IgD-negative memory B cell (primary cell): ENCODE measurements around the gene USP17L5. TPM values are rescaled to one million over a fixed set of nuclear protein-coding genes. Genes with fewer than 3 reads are reported as not detected.
"Not testable (repeated sequence)": the region's sequence is repeated elsewhere in the genome, so short reads cannot be mapped to it uniquely, and the experiment has no call there.

Experiments
- H3K27ac Mint-ChIP-seq, 3 donors: one replicate each; pipeline ENCODE4 v1.8.0; 2020 to 2022; ENCODE audit warnings: mild to moderate bottlenecking in 3 of 3, mixed read lengths in 3 of 3, moderate library complexity in 1 of 3
- H3K27me3 Mint-ChIP-seq: one replicate; pipeline ENCODE4 v1.8.0; 2021; ENCODE audit warnings: mixed read lengths
- H3K36me3 Mint-ChIP-seq: one replicate; pipeline ENCODE4 v1.8.0; 2020; ENCODE audit warnings: mild to moderate bottlenecking, mixed read lengths
- H3K4me1 Mint-ChIP-seq, 3 donors: one replicate each; pipeline ENCODE4 v1.8.0; 2020 to 2022; ENCODE audit warnings: mixed read lengths in 3 of 3, mild to moderate bottlenecking in 1 of 3
- H3K4me3 Mint-ChIP-seq, 4 donors: one replicate each; pipeline ENCODE4 v1.8.0; 2020 to 2022; ENCODE audit warnings: mild to moderate bottlenecking in 4 of 4, mixed read lengths in 4 of 4, moderate library complexity in 3 of 4
- H3K9me3 Mint-ChIP-seq, 3 donors: one replicate each; pipeline ENCODE4 v1.8.0; 2020 to 2021; ENCODE audit warnings: mixed read lengths in 3 of 3, mild to moderate bottlenecking in 1 of 3
- polyA plus RNA-seq: library from polyadenylated mRNA; unstranded; fragments of 300-500 nt; fragmentation: Illumina TruSeq; gene quantifications from one replicate; pipeline ENCODE4 v1.2.3, GENCODE V29; 2021

Gene USP17L5, protein sequence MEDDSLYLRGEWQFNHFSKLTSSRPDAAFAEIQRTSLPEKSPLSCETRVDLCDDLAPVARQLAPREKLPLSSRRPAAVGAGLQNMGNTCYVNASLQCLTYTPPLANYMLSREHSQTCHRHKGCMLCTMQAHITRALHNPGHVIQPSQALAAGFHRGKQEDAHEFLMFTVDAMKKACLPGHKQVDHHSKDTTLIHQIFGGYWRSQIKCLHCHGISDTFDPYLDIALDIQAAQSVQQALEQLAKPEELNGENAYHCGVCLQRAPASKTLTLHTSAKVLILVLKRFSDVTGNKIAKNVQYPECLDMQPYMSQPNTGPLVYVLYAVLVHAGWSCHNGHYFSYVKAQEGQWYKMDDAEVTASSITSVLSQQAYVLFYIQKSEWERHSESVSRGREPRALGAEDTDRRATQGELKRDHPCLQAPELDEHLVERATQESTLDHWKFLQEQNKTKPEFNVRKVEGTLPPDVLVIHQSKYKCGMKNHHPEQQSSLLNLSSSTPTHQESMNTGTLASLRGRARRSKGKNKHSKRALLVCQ
- polyA plus RNA-seq = not detected

DNA sequence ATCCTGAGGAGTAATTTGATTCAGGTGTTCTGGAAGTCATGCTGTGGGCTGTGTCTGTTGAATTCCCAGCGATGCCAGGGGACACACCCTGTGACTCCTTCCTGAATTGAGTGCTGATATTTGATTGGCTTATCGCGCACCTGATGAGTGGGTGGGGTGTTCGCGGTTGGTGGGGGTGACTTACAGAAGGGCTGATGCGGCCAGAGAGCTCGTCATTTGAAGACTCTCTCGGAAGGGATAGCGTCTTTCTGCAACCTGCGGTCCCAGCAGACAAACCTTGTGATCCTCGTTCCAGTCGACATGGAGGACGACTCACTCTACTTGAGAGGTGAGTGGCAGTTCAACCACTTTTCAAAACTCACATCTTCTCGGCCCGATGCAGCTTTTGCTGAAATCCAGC, at the start of gene USP17L5:
Gene USP17L5 (plus strand): TSS at position 301 of the 400 bp plus-strand sequence. CDS start 0 bp downstream, at position 301.
- not testable (repeated sequence) for H3K4me3 Mint-ChIP-seq, H3K27ac Mint-ChIP-seq, H3K27me3 Mint-ChIP-seq, H3K36me3 Mint-ChIP-seq, H3K9me3 Mint-ChIP-seq, H3K4me1 Mint-ChIP-seq

DNA sequence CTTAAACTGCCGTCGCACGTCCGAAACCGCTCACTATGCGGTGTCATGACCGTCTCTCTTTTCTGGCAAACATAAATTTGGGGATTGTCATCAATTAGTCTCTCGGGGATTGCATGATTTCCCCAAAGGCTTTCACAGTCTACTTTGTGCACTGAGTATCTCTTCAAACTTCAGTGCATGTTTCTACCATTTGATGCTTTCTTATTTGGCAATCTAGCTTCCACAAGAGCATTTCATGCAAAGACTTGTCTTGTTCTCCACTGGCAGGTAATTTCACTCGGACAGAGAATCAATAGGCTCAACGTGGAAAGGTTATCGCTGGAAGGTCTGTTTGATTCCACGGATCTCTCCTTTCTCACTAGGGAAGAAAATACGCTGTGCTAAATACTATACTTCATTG, 15.0 kb upstream of the USP17L5 start:
- H3K27ac Mint-ChIP-seq, H3K36me3 Mint-ChIP-seq, H3K27me3 Mint-ChIP-seq, H3K4me1 Mint-ChIP-seq, H3K9me3 Mint-ChIP-seq, H3K4me3 Mint-ChIP-seq: not testable (repeated sequence)

DNA sequence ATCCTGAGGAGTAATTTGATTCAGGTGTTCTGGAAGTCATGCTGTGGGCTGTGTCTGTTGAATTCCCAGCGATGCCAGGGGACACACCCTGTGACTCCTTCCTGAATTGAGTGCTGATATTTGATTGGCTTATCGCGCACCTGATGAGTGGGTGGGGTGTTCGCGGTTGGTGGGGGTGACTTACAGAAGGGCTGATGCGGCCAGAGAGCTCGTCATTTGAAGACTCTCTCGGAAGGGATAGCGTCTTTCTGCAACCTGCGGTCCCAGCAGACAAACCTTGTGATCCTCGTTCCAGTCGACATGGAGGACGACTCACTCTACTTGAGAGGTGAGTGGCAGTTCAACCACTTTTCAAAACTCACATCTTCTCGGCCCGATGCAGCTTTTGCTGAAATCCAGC, 14.3 kb upstream of the USP17L5 start, which contains the start of gene USP17L24:
Gene USP17L24 (plus strand): TSS at position 301 of the 400 bp plus-strand sequence. CDS start 0 bp downstream, at position 301.
- not testable (repeated sequence) for H3K4me3 Mint-ChIP-seq, H3K9me3 Mint-ChIP-seq, H3K27me3 Mint-ChIP-seq, H3K27ac Mint-ChIP-seq, H3K4me1 Mint-ChIP-seq, H3K36me3 Mint-ChIP-seq

DNA sequence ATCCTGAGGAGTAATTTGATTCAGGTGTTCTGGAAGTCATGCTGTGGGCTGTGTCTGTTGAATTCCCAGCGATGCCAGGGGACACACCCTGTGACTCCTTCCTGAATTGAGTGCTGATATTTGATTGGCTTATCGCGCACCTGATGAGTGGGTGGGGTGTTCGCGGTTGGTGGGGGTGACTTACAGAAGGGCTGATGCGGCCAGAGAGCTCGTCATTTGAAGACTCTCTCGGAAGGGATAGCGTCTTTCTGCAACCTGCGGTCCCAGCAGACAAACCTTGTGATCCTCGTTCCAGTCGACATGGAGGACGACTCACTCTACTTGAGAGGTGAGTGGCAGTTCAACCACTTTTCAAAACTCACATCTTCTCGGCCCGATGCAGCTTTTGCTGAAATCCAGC, 9.6 kb upstream of the USP17L5 start, which contains the start of gene USP17L25:
Gene USP17L25 (plus strand): TSS at position 301 of the 400 bp plus-strand sequence. CDS start 0 bp downstream, at position 301.
- not testable (repeated sequence) for H3K27ac Mint-ChIP-seq, H3K9me3 Mint-ChIP-seq, H3K4me1 Mint-ChIP-seq, H3K4me3 Mint-ChIP-seq, H3K27me3 Mint-ChIP-seq, H3K36me3 Mint-ChIP-seq

DNA sequence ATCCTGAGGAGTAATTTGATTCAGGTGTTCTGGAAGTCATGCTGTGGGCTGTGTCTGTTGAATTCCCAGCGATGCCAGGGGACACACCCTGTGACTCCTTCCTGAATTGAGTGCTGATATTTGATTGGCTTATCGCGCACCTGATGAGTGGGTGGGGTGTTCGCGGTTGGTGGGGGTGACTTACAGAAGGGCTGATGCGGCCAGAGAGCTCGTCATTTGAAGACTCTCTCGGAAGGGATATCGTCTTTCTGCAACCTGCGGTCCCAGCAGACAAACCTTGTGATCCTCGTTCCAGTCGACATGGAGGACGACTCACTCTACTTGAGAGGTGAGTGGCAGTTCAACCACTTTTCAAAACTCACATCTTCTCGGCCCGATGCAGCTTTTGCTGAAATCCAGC, 4.8 kb upstream of the USP17L5 start, which contains the start of gene USP17L26:
Gene USP17L26 (plus strand): TSS at position 301 of the 400 bp plus-strand sequence. CDS start 0 bp downstream, at position 301.
- H3K4me3 Mint-ChIP-seq, H3K27me3 Mint-ChIP-seq, H3K27ac Mint-ChIP-seq, H3K4me1 Mint-ChIP-seq, H3K36me3 Mint-ChIP-seq, H3K9me3 Mint-ChIP-seq: not testable (repeated sequence)

DNA sequence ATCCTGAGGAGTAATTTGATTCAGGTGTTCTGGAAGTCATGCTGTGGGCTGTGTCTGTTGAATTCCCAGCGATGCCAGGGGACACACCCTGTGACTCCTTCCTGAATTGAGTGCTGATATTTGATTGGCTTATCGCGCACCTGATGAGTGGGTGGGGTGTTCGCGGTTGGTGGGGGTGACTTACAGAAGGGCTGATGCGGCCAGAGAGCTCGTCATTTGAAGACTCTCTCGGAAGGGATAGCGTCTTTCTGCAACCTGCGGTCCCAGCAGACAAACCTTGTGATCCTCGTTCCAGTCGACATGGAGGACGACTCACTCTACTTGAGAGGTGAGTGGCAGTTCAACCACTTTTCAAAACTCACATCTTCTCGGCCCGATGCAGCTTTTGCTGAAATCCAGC, 4.6 kb downstream of the USP17L5 start, which contains the start of gene USP17L27:
Gene USP17L27 (plus strand): TSS at position 301 of the 400 bp plus-strand sequence. CDS start 0 bp downstream, at position 301.
- not testable (repeated sequence) for H3K4me1 Mint-ChIP-seq, H3K36me3 Mint-ChIP-seq, H3K9me3 Mint-ChIP-seq, H3K4me3 Mint-ChIP-seq, H3K27ac Mint-ChIP-seq, H3K27me3 Mint-ChIP-seq

DNA sequence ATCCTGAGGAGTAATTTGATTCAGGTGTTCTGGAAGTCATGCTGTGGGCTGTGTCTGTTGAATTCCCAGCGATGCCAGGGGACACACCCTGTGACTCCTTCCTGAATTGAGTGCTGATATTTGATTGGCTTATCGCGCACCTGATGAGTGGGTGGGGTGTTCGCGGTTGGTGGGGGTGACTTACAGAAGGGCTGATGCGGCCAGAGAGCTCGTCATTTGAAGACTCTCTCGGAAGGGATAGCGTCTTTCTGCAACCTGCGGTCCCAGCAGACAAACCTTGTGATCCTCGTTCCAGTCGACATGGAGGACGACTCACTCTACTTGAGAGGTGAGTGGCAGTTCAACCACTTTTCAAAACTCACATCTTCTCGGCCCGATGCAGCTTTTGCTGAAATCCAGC, 9.4 kb downstream of the USP17L5 start, which contains the start of gene USP17L28:
Gene USP17L28 (plus strand): TSS at position 301 of the 400 bp plus-strand sequence. CDS start 0 bp downstream, at position 301.
- not testable (repeated sequence) for H3K4me3 Mint-ChIP-seq, H3K4me1 Mint-ChIP-seq, H3K9me3 Mint-ChIP-seq, H3K27ac Mint-ChIP-seq, H3K36me3 Mint-ChIP-seq, H3K27me3 Mint-ChIP-seq

DNA sequence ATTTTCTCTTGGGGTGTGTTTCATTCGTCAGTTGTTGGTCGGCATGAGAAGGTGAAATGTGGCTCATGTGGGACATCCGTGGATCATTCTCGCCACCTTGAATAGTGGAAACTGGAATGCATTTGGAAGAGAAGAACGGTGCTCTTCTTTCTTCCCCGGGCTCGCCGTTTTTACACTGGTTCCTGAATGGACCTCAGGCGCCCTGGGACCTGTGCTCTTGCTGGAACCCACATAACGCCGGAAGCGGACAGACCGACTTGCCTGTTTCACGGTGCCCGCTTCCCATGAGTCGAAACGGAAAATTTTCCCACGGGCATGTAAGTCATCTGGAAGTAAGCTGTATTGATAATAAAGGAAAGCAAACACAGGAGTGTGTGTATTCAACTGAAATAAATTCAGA, 11.7 kb downstream of the USP17L5 start:
- not testable (repeated sequence) for H3K4me1 Mint-ChIP-seq, H3K9me3 Mint-ChIP-seq

DNA sequence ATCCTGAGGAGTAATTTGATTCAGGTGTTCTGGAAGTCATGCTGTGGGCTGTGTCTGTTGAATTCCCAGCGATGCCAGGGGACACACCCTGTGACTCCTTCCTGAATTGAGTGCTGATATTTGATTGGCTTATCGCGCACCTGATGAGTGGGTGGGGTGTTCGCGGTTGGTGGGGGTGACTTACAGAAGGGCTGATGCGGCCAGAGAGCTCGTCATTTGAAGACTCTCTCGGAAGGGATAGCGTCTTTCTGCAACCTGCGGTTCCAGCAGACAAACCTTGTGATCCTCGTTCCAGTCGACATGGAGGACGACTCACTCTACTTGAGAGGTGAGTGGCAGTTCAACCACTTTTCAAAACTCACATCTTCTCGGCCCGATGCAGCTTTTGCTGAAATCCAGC, 14.1 kb downstream of the USP17L5 start, which contains the start of gene USP17L29:
Gene USP17L29 (plus strand): TSS at position 301 of the 400 bp plus-strand sequence. CDS start 0 bp downstream, at position 301.
- H3K27me3 Mint-ChIP-seq, H3K9me3 Mint-ChIP-seq, H3K4me3 Mint-ChIP-seq, H3K36me3 Mint-ChIP-seq, H3K4me1 Mint-ChIP-seq, H3K27ac Mint-ChIP-seq: not testable (repeated sequence)

More for the DNA sequence above, 11.7 kb downstream of the USP17L5 start:
- H3K4me3 Mint-ChIP-seq, H3K36me3 Mint-ChIP-seq, H3K27ac Mint-ChIP-seq, H3K27me3 Mint-ChIP-seq: not testable (repeated sequence)

DNA sequence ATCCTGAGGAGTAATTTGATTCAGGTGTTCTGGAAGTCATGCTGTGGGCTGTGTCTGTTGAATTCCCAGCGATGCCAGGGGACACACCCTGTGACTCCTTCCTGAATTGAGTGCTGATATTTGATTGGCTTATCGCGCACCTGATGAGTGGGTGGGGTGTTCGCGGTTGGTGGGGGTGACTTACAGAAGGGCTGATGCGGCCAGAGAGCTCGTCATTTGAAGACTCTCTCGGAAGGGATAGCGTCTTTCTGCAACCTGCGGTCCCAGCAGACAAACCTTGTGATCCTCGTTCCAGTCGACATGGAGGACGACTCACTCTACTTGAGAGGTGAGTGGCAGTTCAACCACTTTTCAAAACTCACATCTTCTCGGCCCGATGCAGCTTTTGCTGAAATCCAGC, 23.6 kb downstream of the USP17L5 start, which contains the start of gene USP17L30:
Gene USP17L30 (plus strand): TSS at position 301 of the 400 bp plus-strand sequence. CDS start 0 bp downstream, at position 301.
- H3K27me3 Mint-ChIP-seq, H3K4me1 Mint-ChIP-seq, H3K4me3 Mint-ChIP-seq, H3K9me3 Mint-ChIP-seq, H3K36me3 Mint-ChIP-seq, H3K27ac Mint-ChIP-seq: not testable (repeated sequence)

DNA sequence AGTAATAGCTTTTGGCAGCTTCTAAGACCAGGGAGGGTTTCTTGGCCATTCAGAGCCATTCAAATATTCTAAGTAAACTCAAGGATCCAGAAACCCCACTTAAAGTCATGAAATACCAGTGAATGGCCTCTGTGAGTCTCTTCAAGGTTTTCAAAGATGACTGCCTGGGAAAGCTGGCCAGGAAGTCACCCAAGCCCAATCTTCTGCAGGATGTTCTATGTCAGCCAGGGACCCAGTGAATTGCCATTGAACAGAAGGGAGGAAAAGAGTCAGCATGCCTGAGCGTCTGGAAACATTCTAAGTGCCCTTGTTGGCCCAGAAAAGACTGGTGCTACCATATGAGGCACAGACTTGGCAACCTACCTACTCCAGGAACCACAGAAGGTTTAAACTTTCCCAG, 40.7 kb downstream of the USP17L5 start:
- not testable (repeated sequence) for H3K36me3 Mint-ChIP-seq, H3K27ac Mint-ChIP-seq, H3K9me3 Mint-ChIP-seq, H3K4me3 Mint-ChIP-seq, H3K27me3 Mint-ChIP-seq, H3K4me1 Mint-ChIP-seq

DNA sequence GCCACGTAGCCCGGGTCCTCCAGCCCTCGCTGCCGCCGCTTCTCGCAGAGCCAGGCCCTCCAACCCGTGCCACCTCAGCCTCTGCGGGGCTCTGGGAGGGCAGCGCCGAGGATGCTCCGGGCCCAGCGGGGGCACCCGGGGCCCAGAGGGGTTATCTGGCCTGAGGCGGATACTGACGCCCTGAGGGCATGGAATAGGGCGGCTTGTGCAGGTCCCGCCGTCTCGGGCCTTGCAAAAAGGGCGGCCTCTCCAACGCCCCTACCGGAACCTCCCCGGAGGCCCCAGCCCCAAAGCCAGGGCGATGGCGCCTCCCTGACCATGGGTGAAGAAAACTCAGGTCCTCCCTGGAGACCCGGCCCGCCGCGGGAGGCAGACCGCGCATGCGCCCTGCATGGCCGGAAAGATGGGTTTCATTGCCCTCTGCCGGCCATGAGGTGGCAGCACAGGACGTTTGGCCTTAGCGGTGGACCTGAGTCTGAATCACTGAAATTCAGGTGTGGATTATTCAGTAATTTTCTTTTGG, 41.9 kb downstream of the USP17L5 start:
- not testable (repeated sequence) for H3K9me3 Mint-ChIP-seq, H3K27ac Mint-ChIP-seq, H3K4me3 Mint-ChIP-seq, H3K27me3 Mint-ChIP-seq, H3K36me3 Mint-ChIP-seq, H3K4me1 Mint-ChIP-seq

DNA sequence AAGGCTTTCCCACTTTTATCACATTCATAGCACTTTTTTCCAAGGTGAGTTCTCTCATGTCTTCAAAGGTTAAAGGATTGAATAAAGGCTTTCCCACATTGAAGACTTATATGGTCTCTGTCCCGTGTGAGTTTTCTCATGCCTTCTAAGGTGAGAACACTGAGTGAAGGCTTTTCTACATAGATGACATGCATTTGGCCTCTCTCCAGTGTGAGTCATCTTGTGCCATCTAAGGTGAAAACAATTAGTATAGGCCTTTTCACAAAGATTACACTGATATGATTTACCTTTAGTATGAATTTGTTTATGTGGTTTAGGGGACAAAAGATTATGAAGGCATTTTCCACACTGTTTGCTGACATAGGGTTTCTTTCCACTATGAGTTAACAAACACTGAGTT, 44.9 kb downstream of the USP17L5 start:
- Mint-ChIP-seq H3K27ac (no peak overlapping the region), H3K36me3 (no peaks in the 10 kb centered on the region), H3K4me3 (no peak overlapping the region), H3K4me1 (no peaks in the 10 kb centered on the region), H3K27me3 (peaks cover 2% of the 10 kb centered on the region), H3K9me3 (no peaks in the 10 kb centered on the region)

DNA sequence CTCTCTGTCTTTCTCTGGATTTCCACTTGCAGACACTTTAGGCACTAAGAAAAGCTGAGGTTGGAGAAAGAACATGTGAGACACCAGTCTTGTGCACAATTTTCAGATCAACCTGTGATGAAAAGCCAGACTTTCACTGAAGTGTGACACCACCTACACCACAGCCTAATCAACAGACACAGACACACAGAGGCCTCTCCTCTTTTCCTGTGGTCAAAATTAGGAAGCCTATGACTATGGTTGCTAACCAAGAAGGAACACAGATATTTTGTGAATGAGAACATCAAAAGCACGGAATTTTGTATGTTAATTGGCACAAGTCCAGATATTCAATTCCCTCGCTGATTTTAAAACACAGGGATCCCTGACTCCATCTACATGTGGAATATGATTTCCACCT, 49.8 kb downstream of the USP17L5 start:
- not testable (repeated sequence) for H3K27ac Mint-ChIP-seq, H3K4me3 Mint-ChIP-seq, H3K9me3 Mint-ChIP-seq, H3K27me3 Mint-ChIP-seq, H3K36me3 Mint-ChIP-seq, H3K4me1 Mint-ChIP-seq
